CD4-positive, alpha-beta T cell treated with Interleukin-21 for 1 hour (primary cell): ENCODE data around the gene PDE1C.

Experiments used
- DNase-seq: peaks from one replicate; pipeline ENCODE4 v3.0.0-alpha.2; 2020

PDE1C gene

DNA sequence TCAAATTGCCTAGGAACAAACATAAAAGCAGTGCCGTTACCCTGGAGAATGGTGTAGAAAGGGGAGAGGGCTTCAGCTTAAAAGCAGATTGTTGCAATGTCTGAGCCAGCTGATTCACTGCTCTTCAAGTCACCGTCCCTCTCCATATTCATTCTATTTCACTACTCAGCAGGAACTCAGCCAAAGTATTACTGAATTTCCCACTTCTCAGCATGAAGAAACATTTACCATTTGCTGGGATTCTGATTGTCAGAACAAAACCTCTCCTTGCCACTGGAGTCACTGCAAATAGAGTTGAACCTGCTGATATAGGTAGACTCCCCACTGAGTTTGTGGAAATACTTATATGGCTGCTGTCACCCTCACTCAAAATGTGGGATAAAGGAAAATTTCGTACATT lies 311.5 kb downstream of the PDE1C start:
- DNase-seq: no peak

DNA sequence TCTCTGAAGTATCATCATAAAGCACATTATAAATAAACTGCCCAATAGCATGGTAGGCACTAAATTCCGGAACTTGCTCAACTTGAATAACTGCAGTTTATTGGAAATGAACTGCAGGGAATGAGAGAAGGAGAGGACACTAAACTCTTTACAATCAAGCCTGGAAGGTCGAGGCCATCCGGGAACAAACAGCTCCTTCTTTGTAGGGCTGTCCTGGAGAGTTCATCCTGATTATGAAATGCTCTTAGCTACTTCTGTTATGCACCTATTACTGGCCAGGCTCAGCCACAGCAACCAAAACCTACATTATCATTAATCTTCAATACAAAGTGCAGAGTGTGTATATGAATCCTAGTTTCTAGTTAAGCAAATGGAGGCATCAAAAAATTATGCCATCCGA lies 318.5 kb downstream of the PDE1C start:
- no peak for DNase-seq

DNA sequence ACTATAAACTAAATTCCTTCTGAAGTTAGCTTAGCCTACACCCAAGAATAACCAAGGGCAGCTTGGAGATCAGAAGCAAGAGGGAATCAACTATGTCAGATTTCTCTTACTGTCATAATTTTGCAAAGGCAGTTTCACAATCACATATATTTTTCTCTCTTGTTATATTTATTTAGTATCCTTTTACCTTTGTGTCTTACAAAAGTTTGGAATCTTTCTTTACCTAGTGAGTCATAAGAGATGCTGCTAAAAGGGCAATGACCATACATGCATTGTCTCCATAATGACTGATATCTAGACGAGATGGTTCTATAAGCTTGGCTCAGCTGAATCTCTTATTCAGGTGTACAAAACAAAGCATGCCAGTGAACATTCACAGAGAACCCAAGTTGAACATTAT lies 322.1 kb downstream of the PDE1C start:
- no peak for DNase-seq

DNA sequence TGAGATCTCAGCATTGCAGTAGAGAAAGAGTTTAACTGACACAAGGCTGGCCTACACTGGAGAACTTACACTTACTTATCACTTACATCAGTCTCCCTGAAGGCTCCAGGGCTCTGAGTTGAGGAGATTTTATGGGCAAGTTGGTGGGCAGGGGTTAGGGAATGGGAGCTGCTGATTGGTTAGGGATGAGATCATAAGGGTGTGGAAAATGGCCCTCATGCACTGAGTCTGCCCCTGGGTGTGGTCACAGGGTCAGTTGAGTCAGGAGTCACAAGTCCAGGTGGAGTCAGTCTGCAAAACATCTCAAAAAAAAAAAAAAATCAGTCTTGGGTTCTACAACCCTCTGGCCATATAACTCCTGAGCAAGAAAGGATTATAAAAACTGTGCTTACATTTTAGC lies 322.7 kb downstream of the PDE1C start:
- no peak for DNase-seq

DNA sequence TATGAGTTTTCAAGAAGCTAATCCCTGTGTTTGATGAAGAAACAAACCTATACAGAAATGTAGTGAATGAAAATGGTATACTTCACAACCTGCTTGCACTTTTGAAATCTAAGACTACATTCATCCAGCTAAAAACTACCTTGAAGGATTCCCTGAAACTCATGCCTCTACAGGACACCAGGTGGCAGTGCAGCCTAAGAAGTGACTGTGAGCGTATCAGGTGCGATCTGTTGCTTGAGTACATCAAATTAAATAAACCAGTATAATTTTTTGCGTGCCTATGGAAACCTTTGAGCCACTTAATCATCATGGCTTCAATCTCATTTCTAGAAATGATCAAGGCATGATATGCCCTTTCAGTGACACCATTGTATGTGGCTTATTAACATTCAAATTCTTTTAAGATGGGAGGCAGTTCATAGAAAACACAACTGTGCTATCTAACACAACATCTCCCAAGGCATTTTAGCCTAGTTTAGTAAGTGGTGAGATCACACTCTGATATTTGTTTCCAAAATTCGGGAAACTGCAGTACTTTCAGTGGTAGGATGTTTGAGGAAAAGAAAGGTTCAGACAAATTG lies 325.8 kb downstream of the PDE1C start:
- DNase-seq: peak; percentile 13

DNA sequence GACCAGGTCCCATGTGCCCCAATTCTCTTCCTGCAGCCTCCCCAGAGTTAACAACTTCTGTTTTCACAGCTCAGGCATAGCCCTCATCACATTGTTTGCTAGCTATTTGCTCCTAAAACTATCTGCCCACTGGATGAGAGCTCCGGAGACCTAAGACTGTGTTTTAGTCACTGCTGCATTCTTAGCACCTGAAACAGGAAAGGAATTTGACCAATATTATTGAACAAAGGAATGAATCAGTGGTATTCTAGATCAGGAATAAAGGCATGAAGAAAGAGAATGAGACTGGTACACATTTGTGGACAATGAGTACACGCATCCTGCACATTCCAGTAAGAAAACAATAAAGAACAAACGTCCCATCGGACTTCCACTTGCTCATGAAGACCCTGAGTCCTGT lies 328.4 kb downstream of the PDE1C start:
- no peak for DNase-seq

DNA sequence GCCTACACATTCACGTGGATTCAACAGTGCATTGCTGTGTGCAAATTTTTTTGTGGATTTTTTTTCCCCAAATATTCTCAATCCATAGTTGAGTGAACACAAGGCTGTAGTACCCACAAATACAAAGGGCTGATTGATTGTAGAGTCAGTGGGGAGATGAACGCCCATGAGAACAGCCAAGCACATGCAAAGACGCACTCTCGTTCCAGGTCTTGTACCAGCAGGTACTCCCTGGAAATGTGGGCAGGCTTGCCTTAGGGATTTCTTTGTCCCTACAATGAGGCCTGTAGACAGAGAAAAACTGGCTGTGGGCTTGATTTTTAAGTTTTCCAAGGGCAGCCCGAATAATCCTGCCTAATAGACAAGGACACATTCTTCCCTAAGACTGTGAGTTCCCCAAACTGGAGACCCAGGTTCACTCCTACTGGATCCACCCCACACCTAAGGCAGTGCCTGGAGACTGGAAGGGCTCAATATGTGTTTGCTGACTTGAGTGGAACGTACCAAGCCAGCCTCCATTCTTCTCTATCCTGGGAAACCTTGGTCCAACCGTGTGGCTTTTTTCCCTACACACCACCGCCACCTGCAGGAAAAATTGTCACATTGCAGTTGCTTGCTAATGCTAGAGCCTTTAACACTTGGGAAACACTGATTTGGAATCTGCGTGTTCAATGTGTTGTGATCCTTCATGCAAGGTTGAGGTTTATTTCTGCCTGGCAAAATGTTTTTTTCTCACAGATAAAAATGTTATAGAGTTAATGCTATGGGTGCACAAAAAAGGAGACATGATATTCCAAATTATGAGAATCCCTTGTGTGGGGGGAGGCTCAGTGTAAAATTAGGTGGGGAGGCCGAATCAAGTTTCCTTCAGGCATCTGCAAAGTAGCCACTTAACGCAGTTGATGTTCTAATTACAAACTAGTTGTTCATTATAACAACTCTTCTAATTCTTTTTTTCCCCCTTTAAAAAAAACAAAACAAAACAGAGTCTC lies 333.9 kb downstream of the PDE1C start:
- peak; percentile 4 for DNase-seq

DNA sequence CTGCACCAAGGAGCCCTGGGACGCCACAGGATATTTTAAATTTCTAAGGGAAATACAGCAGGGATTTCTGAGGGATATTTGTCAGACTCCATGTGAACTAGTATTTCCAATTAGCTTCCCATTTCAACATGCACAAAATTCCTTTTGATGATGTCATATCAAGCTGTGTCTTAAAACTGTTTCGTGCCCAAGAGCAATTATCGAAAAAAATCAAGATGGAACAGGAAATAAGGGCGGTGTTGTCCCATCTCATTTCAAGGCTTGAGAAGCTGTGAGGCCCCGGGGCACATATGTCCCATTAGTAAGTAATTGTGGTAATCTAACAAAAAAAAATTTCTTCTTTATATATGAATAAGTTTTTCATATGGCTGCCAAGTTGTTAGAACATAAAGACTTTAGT lies 335.8 kb downstream of the PDE1C start:
- DNase-seq: no peak

DNA sequence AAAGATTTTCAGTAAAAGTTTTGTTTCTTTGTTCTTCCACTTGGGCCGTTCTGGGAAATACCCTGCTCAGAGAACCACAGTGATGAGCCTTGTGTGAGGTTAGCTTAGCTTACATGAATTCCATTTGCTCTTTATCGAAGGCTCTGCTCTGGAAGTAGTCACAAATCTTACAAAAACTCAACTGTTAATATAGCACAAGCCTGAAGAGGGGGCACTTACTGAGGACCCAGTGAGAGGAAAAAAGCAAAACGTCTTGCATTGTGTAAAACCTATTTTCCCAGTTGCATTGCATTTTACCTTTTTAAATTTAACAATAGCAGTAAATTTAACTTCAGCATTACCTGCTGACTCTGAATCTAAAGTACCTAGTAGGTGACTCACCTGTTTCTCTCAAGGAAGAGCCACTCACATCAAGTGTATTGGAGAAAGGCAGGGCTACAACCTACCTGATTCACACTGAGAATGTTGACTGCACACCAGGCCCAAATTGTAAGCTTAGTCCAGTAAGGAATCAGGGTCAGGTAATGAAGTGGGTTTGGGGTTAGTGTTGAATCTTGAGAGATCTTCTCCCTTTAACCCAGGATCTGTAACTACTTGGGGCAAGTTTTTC lies 340.9 kb downstream of the PDE1C start:
- no peak for DNase-seq

DNA sequence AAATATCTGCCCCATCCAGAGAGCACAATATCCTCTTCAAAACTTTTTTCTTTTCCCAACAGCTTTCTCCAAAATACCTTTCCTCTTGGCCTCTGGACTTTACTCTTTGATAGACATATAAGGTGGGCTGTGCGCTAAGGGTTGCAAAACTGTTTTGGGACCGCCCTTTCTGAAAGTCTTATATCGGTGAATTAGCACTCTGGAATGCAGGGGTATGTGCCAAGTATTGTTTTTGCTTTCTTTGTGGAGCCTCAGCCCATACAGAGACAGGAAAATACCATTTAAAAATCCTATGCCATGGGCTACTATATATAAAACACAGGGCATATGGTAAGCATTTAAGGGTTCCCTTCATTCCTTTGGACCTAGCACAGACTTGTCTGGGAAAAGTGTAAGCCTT lies 345.5 kb downstream of the PDE1C start:
- DNase-seq: no peak

DNA sequence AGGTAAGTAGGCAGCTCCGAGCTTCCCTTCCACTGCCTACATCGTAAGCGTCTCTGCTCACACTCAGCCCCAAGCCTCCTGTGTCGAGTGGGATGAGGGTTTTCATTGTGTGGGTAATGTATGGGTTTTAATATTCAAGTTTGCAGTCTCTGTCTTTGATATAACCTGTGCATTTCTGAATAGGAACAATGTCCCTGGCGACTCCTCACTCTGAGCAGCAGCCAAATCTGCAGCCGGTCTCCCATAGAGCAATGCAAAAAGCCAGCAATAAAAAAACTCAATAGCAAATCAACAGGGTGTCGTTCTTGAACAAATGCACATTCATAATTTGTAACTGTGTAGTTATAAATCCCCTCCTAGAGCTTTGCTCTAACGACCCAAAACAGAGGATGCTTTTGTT lies 349.8 kb downstream of the PDE1C start:
- DNase-seq: no peak

DNA sequence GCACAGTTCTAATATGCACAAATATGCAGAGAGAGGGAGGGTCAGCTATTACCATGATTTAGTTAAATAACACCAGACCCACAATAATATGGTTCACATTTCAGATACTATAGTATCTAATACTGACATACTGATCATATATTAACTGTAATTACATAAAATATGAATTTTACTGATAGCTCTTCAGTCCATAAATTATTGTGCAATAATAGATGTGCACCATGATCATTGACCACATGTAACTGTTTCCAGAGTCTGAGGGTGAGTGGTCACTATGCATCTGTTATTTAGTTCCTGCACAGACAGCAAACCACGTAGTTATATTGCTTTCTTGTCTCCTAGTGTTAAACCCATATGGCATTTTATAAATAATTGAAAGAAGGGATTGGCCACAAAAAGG lies 353.9 kb downstream of the PDE1C start:
- no peak for DNase-seq

DNA sequence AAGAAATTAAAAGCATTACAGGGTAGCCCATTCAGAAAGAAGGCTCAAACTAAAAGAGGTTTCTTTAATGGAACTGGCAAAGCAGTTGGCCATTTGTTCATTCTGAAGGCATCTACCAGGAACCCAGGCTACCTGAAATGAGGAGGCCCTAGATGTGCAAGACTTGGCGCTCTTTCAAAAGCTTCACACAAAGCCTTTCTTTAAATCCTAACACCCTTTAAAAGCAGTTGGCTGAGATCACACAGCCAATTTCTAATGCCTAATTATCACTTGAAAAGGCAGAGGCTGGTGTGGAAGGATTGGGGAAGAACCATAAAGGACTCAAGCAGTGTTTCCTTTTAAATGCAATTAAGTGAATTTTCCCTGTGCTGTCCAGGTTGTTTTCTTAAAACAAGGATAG lies 360.0 kb downstream of the PDE1C start:
- no peak for DNase-seq

DNA sequence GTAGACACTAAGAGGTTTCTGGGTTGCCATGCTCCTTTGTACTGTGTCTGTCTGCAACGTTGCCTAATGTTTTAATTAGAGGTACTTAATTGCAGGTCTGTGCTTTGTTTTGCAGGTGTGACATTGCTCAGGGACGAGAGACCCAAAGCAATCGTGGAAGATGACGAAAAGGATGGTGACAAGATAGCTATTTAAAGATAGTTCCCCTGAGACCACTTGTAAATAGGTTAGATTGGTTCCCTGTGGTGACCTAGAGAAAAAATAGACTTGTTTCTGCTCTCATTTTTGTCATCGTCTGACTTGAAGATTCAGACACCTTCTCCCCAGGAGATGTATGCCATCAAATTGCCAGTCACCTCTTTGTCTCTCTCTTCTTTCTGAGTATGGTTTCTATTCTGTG lies 363.1 kb downstream of the PDE1C start:
- DNase-seq: no peak

DNA sequence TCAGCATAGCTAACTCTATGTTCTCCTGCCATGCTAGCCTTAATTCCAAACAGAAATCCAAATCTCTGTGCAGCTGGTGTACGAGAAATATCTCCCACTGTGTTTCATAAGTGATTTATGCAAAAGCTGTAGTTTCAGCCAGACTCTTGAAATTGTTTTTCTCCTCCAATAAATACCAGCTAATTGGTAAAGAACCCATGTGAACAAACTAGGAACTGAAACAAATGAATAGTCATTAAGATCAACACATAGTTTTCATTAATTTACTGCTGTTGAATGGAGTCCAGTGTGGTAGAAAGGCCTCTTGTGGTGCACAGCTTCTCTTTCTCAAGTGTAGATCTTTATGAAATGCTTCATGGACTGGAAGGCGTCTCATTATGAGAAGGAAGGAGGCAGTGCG lies 364.8 kb downstream of the PDE1C start:
- no peak for DNase-seq

DNA sequence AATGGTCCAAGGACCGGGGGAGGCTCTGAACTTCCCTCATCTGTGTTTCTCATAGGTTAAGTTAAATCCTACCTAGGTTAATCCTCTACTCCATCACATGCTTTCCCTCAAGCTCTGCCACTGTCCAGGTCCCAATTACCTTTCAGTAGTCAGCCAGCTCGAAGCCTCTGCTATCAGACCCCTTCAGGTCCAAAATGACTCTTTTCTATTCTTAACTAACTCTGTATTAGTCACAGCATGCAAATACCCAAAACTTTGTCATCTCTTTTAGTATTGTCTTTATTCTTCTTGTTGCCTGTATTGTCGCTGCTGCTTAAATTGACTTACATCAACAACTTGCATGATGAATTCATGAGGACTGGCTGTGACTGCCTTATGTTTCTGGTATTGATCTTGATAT lies 367.9 kb downstream of the PDE1C start:
- DNase-seq: no peak
